NCI-H774 (cell line): ENCODE results near the gene TNFAIP8L2.
"Not testable (repeated sequence)": the region's sequence is repeated elsewhere in the genome, so short reads cannot be mapped to it uniquely, and the experiment has no call there.

Experiments used
- DNase-seq: peaks from one replicate; lab custom pipeline; 2025; lab: John Stamatoyannopoulos, UW

TNFAIP8L2 gene

DNA sequence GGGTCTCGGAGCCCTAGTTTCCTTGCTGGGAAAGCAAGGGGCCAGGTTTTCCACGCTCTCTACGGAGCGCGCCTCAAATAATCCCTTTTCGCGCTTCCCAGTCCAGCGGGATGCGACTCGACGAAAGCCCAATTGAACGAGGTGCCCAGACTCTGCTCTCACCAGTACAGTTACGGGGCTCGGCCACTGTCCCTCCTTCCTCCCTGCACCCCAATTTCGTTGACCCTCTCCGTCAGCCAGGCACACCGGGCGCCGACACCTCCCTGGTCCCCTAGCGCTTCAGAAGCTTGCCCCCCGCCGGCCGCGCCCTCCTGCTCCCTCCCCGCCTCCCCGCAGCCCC, 10.4 kb upstream of the TNFAIP8L2 start:
- DNase-seq: no peak

DNA sequence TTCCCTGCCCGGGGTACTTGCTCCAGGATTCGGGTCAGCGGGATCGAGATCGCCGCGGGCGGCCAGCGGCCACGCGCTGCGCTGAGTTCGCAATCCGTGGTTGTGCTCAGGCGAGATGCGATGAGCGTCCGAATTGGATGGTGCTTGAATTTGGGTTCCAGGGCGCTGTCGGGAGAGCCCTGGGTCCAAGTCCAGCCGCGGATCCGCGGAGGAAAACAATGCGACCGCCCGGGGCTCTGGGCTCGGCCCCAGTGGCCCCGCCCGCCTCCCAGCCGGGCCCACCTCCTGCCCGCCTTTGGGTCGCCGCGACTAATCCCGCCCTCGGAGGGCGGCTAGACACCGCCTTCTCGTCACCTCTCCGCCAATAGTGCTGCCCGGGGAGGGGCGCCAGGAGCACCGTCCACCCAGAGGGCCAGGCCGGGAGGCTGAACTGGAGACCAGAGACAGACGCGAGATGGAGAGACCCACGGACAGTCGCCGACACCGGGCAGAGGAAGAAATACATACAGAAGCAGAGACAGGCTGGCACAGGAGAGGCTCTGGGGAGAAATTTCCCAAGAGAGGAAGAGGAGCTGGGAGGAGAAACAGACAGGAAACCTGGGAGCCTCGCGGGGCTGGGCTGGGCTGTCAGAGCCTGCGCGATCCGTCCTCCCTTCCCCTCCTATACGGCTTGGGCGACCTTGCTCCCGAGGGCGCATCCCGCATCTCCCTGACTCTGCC, 9.9 kb upstream of the TNFAIP8L2 start, which contains the start of gene SEMA6C:
Gene SEMA6C, minus strand, starts transcription at position 220 of the 720 bp plus-strand sequence. CDS start 4,010 bp downstream, outside the sequence.
- DNase-seq: peak; percentile 89

DNA sequence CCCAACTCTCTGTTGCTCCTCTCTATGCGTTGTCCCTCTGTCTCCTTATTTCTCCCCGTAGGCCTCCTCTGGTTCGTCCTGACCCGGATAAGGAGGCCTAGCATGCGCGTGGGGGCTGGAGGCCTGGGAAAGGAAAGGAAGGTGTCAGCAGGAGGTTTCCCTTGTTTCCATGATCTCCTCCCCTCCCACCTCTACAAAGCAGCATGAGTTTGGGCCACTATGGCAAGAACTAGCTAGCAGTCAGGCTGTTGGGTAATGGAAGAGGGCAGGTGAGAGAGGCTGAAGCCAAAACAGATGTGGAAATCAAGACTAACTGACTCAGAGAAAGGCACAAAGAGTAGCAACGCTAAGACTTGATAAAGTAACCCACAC, 9.3 kb upstream of the TNFAIP8L2 start:
- no peak for DNase-seq

DNA sequence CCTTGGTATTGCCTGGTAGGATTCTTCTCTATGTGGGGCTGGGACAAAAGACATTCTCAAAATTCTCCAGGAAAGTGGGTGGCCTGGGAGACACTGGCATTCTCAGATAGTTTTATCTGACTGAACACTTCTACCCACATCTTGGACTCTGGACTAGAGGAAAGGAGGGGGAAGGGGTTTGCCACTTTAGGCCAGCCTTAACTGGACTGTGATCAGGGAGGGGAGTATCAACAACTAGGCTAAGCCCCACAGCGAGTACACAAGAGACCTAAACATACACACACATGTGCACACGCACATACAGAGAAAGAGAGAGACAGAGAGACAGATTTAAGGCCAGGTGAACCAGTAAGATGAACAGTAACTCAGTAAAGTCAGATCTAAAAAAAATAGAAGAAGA, 8.8 kb upstream of the TNFAIP8L2 start:
- no peak for DNase-seq

DNA sequence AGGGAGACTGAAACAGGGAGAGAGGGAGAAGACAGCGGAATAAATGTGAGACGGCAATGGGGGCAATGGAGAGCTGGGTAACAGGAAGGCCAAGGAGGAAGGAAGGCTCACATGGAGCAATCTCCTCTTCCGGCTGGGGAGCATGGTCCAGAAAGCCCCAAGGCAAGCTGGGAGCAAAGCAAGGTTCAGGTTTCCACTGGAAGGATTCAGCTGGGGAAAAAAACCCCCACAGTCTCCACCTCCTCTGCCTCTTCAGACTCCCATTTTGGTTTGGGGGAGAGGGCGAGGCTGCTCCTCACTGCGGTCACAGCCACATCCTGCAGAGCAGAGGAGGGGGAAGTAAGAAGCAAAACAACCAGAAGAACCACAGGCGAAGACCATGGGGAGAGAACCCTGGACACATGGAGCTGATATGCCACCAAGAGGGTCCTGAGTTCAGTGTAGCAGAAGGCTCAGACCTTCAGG, 650 bp downstream of the TNFAIP8L2 start:
- DNase-seq: no peak

DNA sequence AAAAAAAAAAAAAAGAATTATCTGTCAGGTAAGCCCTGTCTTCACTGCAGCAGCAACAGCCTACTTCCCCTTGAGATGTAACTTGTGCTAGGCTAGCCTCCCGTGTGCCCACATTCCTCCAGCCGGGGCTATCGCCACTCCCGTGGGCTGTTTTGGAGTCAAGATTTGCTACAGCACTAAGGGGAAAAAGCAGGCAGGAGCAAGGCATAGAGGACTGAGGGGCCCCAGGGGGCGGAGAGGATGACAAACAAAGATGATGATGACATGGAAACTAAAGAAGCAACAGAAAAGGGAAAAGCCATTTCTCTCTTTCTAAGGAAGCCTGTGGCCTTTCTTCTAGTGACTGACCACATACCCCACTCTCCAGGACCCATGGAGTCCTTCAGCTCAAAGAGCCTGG, 1.9 kb downstream of the TNFAIP8L2 start:
- DNase-seq: no peak

DNA sequence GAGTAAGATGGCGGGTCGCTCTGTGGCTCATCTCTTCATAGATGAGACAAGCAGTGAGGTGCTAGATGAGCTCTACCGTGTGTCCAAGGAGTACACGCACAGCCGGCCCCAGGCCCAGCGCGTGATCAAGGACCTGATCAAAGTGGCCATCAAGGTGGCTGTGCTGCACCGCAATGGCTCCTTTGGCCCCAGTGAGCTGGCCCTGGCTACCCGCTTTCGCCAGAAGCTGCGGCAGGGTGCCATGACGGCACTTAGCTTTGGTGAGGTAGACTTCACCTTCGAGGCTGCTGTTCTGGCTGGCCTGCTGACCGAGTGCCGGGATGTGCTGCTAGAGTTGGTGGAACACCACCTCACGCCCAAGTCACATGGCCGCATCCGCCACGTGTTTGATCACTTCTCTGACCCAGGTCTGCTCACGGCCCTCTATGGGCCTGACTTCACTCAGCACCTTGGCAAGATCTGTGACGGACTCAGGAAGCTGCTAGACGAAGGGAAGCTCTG, 2.4 kb downstream of the TNFAIP8L2 start:
- DNase-seq: no peak

DNA sequence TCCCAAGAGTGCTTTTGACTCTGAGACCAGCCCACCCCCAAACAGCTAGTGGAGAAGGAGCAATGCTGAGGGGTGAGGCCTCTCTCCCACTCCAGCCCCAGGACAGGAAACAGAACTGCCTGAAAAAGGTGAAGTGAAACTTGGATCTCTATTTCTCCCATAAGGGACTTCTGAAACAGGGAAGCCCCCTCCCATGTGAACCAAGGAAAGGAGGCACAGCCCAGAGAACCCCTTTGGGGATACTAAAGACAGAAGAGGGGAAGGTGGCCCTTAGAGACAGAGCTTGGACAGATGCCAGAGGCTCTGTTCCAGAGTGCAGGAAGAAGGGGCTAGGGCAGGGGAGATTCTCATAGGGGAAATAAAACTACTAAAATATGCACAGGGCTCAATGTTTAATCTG, 2.9 kb downstream of the TNFAIP8L2 start:
- no peak for DNase-seq

DNA sequence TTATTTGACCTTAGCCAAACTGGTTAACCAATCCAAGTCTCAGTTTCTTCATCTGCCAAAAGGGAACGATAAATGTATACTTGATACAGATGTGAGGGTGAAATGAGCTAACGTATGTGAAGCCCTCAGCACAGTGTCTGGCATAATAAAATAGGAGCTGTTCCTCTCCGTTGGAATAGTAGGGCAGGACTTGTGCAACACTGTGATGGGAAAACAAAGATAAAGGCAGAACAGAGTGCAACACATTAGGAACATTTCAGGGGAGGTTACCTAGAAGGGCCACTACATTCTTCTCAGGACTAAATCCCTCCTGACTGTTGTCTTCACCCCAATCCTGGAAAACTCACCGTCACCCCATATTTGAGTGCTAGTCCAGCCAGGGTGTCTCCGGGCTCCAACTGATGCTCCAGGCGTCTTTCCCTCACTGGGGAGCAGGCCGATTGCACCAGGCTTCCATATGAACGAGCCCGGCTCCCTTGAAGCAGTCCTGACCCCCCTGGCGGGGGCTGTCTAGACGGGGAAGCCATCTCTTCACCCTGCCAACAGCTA, 8.4 kb downstream of the TNFAIP8L2 start:
- no peak for DNase-seq

DNA sequence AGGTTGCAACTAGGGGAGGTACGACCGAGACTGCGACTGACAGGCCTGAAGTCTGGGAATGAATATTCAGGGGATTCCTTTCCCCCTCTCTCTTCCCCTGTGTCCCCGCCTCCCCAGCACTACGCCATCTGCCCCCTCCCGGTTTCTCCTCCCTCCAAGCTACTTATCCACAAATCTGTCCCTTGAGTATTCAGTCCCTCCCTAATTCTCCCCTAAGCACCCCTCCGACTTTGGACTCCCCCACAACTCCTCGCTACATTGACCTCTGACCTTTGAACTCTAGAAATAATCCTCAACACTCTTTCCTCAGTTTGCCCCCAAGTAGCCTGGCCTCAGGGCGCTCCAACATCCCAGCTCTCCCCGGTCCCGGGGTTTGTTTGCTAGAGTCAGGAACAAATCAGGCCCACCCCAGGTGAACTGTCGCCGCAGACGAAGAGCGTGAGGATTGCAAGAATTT, 8.9 kb downstream of the TNFAIP8L2 start:
- DNase-seq: no peak

DNA sequence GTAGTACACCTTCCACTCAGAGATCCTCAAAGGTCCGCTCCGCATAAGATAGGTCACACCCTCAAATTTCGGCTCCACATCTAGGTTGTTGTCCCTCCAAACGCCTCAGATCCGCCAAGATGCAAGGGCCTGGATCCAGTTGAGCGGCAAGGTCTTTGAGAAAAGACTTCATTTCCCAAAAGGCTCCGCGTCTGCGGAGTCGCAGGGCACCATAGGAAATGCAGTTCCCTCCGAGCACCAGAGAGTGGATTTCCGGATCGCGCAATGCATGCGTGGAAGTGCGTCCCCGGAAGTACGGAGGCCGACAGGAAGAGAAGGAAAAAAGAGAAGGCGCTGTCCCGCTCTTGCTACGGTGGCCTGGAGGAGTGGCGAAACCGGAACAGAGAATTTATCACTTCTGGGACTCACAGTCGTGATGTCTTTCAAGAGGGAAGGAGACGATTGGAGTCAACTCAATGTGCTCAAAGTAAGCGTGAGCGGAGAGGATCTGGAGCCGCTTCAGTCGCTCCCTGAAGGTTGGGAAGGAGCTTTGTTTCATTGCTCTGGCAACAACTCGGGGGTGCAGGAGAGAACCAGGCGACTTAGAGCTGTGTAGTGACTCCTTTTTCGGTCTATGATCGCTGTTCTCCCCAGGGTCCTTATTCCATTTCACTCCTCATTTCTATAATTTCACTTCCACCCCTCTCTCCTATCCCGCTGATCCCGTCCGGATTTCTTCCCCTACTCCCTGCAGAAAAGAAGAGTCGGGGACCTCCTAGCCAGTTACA, 9.5 kb downstream of the TNFAIP8L2 start, which contains the start of the genes LYSMD1 and SCNM1:
Gene LYSMD1, minus strand, starts transcription at position 165 of the 767 bp plus-strand sequence. CDS start 644 bp downstream, outside the sequence.
Gene SCNM1, plus strand, starts transcription at position 407 of the 767 bp plus-strand sequence. Its CDS starts 9 bp downstream, at position 416.
- DNase-seq: peak; percentile 99

DNA sequence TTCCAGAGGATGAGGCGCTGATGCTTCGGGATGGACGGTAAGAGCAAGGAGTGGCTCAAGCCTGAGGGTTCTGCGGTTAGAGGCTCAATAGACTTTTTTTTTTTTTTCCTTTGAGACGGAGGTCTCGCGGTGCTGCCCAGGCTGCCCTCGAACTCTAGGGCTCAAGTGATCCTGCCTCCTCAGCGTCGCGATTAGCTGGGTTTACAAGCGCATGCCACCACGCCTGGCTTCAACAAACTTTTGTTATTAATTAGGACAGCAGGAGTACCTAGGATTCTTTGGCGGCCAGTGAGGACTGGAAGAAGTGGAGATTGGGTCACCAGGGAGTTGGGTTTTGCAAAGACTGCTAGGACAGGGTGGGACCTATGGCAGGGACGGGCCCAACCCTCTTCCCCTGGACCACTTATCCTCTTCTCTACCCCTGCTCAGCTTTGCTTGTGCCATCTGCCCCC, 10.1 kb downstream of the TNFAIP8L2 start:
- no peak for DNase-seq

DNA sequence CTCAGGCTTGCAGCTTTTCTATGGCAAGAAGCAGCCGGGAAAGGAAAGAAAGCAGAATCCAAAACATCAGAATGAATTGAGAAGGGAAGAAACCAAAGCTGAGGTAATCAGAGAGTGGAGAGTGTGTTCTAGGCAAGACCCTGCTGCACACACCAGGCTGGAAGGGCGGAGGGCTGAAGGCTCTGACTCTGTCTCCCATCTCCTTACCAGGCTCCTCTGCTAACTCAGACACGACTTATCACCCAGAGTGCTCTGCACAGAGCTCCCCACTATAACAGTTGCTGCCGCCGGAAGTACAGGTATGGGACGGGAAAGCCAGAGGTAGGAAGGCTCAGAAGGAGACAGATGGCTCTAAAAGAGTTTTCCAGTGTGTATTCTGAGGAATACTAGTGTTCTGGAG, 10.7 kb downstream of the TNFAIP8L2 start:
- DNase-seq: no peak

DNA sequence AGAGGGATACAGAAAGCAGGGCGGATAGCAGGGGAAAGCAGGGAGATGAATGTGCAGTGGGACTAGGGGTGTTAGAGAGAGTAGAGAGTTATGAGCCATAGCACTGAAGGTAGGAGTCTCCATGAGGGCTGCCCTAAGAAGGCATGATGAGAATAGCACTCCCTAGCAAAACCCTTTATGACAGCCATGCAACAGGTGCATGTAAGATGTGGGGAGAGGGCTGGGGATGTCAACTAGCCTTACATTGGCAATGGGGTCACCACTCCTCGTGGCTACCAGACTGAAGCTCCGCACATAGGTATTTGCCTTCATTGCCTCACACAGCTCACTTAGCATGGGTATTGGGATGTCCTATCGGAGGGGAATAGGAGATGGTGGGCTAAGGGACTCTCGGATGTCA, 14.7 kb downstream of the TNFAIP8L2 start:
- no peak for DNase-seq

DNA sequence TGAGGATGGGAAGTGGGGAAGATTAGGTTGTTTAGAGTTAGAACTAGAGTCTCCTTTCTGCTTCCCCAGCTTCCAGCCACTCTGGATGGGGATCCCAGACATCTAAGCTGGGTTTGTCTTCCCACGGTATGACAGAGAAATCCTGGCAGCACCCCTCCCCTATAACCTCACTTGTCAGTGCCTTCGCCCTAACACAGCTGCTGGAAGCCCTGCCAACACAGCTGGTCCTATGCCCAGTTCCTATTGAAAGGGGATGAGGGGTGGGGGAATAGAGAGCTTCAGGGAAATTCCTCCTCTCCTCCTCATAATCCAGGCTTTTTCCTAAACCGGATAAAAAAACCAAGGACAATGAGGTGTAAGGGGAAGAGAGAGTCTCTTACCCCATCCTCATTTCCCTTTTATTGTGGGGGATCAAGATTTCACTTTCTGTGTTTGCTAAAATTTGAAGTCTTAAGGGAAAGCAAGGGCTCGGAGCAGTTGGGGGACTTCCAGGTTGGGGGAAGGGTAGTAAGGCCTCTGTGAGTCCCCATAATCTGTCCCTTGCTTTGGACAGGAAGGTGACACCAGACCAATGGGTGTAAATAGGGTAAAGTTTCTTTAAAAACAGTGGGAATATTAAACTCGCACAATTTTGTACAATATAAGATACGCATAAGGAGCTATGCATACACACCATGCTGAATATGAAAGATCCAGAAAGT, 18.7 kb downstream of the TNFAIP8L2 start:
- DNase-seq: no peak

DNA sequence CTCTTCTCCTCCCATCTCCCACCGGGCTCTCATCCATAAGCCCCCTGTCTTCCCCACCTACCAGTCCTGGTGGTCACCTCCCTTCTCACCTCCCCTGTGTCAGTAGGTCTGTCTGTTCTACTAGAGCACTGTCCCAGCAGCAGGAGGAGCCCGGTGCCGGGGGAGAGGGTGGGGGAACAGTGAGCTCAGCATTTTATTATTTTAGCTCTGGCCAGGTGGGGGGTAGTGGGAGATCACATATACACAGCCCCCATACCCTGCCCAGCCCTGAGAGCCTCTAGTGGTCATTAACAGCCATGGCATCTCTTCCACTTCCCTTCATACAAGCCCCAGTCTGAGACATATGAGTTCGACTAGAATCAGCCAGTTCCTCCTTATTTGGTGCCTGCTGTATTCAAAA, 19.4 kb downstream of the TNFAIP8L2 start, which contains the start of gene TMOD4:
Gene TMOD4, minus strand, starts transcription at position 119 of the 400 bp plus-strand sequence. CDS start 1,106 bp downstream, outside the sequence.
- no peak for DNase-seq

DNA sequence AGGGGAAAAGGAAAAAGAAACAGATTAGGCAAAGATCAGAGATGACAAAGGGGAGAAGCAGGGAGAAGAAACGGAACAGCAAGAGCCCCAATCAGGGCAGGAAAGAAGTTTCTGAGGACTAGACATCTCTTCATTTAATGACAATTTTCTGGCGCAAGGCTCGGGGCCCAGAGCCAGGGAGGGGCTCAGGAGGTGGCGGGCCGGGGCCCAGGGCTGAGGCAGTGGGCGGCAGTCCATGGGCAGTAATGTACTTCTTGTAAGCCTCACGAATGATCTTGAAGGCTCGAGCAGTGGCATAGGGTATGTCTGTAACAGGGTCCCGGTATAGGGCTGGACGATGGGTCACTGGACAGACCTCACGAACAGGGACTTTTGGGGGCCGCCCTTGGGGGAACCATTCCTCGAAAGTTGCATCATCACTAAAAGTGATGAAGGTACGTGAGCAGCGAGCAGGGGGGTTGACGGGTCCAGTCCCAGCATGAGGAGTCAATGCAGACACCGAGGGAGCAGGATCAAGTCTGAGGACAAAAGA, 20.1 kb downstream of the TNFAIP8L2 start:
- DNase-seq: no peak

DNA sequence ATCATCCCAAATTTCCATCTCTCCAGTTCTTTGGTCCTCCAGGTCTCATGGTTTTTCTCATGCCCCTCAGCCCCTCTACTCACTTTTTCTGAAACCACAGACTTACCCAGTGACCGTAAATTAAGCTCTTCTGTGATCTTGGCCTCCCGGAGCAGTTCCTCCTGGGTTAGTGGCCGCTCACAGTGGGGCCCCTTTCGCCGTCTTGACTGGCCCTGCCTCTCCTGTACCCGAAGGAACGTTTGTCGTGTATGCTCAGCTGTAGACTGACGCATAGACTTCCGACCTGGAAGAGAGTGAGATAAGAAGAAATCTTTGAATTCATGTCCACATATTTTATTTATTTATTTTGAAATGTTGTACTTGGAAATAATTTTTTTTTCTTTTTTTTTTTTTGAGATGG, 27.8 kb downstream of the TNFAIP8L2 start:
- DNase-seq: no peak

DNA sequence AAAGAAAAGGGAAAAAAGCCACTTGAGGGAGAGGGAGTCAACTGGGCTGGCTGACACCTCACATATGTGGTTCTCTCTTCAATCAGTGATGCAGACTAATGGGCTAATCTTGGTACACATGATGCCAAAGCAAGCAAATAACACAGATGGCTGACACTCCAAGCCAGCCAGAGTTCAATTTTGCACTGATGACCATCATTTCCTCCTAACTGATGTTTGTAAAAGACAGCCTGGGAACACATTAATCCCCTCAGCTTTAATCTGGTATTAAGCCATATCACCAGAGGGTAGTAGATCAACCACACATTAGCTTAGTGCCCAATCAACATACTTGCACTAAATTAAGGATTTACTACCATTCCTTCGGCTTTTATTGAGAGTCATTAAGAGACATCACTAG, 30.8 kb downstream of the TNFAIP8L2 start:
- DNase-seq: no peak

DNA sequence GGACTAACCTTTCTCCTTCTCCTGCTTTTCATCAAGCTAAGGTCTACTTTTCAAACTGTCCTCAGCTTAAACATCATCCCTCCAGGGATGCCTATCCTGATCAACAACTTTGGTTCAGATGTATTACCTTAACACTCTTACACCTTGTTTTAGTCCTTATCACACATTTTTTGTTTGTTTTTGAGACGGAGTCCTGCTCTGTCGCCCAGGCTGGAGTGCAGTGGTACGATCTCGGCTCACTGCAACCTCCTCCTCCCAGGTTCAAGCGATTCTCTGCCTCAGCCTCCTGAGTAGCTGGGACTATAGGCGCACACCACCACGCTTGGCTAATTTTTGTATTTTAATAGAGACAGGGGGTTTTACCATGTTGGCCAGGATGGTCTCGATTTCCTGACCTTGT, 32.2 kb downstream of the TNFAIP8L2 start:
- not testable (repeated sequence) for DNase-seq

DNA sequence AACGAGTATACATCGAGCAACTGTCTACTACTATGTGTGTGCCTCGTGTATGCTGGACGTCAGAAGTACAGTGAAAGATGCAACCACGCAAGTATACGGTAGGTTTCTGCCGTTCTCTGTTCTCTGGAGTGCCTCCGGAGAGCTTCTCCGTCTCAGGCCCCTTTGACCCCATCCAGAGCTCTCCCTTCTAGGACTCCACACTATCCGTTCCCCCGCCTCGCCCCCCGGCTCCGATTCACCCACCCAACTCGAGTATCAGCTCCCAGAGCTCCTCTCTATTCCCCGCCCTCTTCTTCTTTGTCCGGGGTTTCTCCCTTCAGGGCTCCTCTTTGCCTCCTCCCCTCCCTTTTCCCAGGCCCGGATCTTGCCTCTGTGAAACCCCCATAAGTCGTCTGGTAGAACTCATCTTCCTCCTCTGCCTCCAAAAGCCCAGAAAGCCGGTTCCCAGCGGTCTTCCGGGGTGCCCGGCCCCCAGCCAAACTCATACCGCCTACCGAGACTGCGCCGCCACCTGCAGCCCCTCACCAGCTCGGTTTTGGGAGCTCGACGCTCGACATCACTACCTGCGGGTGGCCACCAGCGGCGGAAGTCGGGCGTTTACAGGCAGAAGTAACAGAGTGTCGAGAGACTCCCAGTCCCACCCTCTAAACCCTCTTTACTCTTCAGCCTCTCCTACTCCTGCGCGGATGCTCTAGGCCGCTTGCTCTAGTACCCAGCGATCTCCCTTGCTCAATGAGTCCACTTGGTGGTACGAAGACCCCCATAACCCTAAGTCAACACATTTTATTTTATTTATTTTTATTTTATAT, 33.4 kb downstream of the TNFAIP8L2 start, which contains the start of gene VPS72:
Gene VPS72, minus strand, starts transcription at position 561 of the 809 bp plus-strand sequence. Its CDS starts 76 bp downstream, at position 485.
- peak; percentile 92 for DNase-seq
